DND-41 (cell line): ENCODE results near the gene CYBA.

Experiments used
- CTCF ChIP-seq: IDR thresholded peaks from 2 replicates; pipeline ENCODE4 v1.5.1; 2012; ENCODE audit warnings: borderline replicate concordance, low read length, moderate library complexity, mild to moderate bottlenecking; ENCODE audit not compliant: poor library complexity, severe bottlenecking; ENCODE audit errors: extremely low read depth
- EZH2 ChIP-seq: IDR thresholded peaks from 3 replicates; pipeline ENCODE4 v1.6.1; 2012; ENCODE audit warnings: borderline replicate concordance, low read depth, mild to moderate bottlenecking, moderate library complexity, low read length, inconsistent platforms; ENCODE audit not compliant: severe bottlenecking

DNA sequence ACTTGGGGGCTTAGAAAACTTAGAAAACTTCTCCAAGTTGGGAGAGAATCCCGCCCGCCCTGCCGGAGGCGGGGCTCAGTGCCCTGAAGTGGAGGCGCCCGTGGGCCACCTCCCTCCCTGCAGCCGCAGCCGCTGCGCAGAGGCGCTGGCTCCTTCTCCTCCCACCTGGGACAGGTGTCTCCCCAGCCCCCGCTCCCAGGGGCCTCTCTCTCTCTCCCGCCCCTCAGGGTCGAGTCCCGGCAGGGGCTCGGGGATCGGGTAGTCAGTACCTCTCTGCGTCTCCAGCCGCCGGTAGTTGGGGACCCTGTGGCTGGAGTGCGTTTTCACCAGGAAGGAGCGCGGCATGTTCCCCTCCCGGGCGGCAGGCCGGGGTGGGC lies 35.2 kb upstream of the CYBA start:
- TF ChIP-seq CTCF = no peak
- peak; percentile 23 for TF ChIP-seq EZH2
